Vagina (tissue), 2 donors: Measurements from ENCODE around the gene FAM186B.

Experiments used
- POLR2A ChIP-seq, 2 donors: fragments of 450-650 bp; IDR thresholded peaks; one replicate each; pipeline ENCODE4 v1.6.1; 2017; ENCODE audit warnings: antibody characterized with exemption in 2 of 2, mild to moderate bottlenecking in 2 of 2, moderate library complexity in 2 of 2
- TF ChIP-seq, protein P1 (sequence below), 3 experiments: fragments of 450-650 bp in 2 of 3; fragments of 200-600 bp in 1 of 3; sonication (generic) in 1 of 3; IDR thresholded peaks; one replicate each; pipeline ENCODE4 v1.5.1; 2017 to 2019; ENCODE audit warnings: antibody characterized with exemption in 3 of 3, mild to moderate bottlenecking in 2 of 3, moderate library complexity in 2 of 3

GRCh38 chr12:49635036-49635435 lies 29.6 kb upstream of the FAM186B start:
- TF ChIP-seq, protein P1, sequence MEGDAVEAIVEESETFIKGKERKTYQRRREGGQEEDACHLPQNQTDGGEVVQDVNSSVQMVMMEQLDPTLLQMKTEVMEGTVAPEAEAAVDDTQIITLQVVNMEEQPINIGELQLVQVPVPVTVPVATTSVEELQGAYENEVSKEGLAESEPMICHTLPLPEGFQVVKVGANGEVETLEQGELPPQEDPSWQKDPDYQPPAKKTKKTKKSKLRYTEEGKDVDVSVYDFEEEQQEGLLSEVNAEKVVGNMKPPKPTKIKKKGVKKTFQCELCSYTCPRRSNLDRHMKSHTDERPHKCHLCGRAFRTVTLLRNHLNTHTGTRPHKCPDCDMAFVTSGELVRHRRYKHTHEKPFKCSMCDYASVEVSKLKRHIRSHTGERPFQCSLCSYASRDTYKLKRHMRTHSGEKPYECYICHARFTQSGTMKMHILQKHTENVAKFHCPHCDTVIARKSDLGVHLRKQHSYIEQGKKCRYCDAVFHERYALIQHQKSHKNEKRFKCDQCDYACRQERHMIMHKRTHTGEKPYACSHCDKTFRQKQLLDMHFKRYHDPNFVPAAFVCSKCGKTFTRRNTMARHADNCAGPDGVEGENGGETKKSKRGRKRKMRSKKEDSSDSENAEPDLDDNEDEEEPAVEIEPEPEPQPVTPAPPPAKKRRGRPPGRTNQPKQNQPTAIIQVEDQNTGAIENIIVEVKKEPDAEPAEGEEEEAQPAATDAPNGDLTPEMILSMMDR (IDR thresholded peaks at IDR 0.05), result no peak
- no peak for TF ChIP-seq POLR2A (IDR thresholded peaks at IDR 0.05)
